Stimulated activated CD8-positive, alpha-beta memory T cell treated with anti-CD3 and anti-CD28 coated beads, Interleukin-2, amount 100 ng/mL, for 1 hour (primary cell): ENCODE data around the gene KCNQ2.

Experiments used
- DNase-seq, 2 donors: peaks; one replicate each; pipeline ENCODE4 v3.0.0-alpha.2; 2020; ENCODE audit warnings: low read depth in 2 of 2

Gene KCNQ2

DNA sequence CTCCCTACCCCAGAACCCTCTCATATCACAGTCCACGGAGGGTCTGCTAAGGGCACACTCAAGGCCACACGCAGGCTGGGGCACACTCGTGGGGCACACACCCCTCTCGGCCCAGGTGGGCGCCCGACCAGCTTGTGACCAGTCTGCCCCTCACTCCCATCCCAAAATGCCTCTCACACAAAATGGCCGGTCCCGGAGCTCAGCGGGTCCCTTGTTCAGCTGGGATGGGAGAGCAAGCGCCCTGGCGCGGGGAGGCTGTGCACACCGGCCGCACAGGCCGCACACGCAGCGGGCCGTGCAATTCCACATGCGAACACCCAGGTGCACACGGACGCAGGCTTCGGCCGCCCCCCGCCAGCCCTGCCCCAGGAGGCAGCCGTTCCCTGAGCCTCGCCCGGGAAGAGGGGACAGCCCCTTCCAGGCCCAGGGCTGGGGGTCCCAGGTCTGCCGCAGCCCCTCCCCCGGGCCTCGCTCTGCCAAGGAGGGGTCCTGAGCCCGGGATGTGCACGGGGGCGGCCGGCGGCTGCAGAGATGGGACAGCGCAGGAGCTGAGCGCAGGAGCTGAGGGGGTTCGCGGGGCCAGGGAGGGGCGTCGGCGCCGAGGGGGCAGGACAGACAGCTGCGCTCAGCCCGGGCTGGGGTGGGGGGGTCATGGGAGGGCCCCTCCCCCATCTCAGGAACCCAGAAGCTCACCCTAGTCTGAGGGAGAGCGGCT, 1.3 kb downstream of the KCNQ2 start:
- no peak for DNase-seq

DNA sequence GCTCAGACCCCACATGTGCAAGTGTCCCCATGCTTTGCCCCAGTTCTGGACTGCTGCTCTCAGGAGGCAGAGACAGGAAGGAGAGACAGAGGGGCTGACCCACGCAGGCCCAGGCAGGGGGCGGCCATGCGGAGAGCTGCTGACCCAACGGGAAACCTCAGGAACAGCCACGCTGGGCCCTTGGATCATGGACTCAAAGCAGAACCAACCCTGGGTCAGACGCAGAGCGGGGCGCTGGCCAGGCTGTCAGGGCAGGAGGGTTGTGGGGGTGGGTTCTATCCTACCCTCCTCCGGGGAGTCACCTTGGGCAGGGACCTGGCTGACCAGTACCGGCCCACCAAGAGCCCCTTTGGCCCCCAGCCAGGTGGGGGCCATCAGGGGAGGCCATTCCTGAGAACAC, 2.0 kb downstream of the KCNQ2 start:
- no peak for DNase-seq

DNA sequence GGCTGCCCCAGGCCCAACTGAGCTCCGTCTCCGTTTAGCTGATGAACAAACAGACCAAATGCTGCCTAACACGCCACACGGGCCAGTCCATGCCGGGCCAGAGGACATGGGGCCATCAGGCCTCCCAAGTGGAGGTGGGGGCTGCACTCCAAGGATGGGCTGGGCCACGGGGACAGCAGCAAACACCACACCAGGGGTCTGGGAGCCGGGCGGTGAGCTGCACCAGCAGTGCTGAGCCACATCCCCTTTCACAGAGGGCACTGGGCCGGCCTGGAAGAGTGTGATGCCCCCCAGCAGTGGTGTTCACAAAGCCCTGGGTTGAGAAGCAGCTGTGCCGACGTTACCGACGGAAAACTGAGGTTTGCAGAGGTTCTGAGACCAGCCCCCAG, 2.7 kb downstream of the KCNQ2 start:
- DNase-seq = no peak

DNA sequence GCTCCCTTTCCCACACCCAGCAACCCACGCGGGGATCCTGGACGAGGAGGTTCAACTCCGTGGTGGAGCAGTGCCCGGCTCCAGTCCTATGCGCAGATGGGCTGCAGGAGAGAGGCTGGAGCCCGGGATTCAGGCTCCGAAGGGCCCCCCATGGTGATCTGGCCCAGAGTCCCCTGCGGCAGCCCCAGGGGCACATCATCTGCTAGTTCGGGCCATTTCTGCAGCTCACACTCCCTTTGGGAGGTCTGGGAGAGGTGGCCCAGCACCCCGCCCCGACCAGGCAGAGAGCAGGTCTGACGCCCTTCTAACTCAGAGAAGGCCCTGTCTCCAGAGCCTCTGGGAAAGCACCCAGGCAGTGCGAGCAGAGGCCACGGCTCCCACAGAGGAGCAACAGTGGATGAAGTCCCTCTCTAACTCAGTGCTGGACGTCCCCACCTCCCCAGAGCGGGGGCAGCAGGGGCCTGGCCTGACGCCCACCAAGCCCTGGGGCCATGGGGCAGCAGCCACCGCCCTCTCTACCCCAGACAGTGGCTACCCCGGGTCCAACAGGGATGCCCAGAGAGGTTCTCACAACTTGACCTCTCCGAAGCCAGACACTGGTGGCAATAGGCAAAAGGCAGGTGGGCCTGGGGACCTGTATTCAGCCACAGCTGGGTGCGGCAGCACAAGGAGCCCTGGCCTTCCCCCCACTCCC, 3.3 kb downstream of the KCNQ2 start:
- no peak for DNase-seq

DNA sequence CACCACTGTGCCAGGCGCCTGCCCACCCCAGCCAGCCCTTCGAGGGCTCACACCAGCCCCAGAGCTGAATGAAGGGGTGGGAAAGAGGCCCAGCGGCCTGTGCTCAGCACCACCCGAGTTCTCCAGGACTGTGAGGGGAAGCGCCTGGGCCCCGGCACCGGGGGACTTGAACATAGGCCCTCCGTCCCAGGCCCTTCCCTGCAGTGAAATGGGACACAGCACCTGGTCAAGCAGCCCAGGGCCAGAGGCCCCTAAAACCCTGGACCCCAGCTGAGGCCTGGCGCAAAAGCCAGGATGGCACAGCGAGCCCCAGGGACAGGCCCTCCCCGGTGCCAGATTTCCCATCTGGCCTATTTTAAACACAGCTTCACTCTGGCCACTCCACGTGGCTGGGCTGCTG, 4.0 kb downstream of the KCNQ2 start:
- DNase-seq = no peak

DNA sequence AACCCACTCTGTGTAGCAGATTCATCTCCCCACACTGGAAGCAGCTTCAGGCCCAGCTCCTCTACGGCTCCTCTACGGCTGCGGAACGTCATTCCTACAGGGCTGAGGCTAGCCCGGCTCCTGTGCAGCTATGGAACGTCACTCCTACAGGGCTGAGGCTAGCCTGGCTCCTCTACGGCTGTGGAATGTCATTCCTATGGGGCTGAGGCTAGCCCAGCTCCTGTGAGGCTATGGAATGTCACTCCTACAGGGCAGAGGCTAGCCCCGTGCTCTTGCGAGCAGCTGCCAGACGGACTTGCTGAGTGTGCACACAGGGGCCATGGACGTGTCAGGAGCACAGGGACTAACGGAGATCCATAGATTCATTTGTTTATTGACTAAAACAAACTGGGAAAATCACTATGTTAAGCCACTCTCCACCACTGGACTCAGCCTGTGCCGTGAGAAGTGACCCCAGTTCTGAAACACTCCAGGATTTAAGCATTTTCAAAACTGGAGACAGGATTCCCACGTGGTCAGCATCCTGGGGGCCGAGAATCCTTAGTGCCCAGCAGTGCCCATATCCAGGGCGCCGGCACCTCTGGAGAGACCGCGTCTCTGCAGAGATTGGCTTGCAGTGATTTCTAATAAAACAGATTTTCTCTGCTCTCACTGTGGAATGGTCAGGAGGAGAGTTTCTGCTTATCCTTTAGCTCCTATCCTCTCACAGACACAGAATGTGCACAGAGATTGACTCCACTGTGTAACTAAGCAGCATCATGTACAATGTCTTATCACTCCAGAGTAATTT, 5.0 kb downstream of the KCNQ2 start:
- DNase-seq = no peak

DNA sequence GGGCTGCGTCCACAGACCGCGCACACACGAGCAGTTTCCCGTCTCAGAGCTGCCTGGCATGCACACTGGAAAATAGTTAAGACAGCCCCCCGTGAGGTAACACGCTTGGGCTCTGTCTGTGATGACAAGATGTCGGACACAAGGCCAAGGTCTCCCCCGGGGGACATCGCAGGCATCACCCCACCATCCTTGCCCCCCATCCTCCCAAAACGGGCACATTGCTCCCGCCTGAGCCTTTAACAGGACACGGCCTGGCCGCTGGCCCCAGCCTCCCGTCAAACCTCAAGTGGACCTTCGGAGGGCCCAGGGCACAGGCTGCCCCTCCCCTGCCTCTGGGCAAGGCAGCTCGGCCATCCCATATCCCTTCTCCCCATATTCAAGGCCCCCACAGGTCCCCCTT, 5.6 kb downstream of the KCNQ2 start:
- DNase-seq = no peak

DNA sequence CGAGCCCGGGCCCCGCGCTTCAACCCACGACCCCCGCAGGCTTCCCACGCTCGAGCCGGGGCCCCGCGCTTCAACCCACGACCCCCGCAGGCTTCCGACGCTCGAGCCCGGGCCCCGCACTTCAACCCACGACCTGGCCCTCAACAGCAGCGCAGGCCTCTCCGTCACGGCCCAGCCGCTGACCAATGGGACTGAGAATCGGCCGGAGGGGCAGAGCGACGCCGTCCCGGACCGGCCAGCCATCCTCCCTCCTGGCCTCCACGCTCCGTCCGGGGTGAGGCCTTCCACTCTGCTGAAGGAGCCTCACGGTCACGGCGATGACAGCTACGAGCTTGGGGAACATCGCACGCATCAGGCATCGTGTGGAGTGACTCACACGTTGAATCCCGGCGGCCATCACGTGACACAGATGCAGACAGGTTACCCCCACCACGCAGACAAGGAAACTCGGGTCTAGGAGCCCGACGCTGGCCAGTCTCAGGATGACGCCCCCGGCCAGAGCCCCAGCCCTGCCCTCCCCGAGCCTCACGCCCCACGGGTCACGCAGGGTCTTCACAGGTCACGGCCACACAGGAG, 6.1 kb downstream of the KCNQ2 start:
- no peak for DNase-seq

DNA sequence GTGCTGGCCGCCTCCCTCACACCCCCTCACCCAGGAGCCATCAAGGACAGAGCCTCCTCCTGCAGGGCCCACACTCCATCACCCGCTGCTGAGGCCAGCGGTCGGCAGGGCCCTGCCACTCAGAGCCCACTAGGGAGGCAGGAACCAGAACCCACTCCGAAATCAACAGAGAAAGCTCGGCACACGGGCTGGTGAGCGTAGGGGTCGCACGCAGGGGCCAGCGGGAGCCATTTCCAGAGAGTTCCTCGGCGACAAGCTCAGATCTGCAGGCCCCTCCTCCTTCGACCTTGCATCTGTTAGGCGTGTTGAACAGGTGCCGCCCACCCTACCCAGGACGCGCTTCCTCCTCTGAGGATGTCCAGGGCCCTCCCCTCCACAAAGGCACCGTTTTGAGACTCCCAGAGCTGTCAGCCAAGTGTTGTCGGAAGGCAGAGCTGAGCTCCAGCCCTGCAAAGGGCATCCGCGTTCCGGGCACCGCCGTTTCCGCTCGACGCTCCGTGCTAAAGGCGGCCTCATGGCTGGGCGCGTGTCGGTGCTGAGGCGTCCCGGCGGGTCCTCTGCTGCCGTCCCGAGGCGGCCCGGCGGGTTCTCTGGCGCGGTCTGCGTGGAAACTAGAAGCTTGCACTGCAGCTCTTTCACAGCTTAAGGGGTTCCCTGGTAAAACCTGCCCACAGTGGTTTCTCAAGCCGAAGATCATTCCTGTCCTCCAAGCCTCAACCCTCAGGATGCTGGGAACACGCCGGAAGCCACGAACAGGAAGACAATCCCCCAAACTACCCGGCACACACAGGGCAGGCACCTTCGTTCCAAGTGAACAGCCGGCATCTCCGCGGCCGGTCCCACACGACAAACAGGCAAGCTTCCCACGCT, 6.8 kb downstream of the KCNQ2 start:
- no peak for DNase-seq

DNA sequence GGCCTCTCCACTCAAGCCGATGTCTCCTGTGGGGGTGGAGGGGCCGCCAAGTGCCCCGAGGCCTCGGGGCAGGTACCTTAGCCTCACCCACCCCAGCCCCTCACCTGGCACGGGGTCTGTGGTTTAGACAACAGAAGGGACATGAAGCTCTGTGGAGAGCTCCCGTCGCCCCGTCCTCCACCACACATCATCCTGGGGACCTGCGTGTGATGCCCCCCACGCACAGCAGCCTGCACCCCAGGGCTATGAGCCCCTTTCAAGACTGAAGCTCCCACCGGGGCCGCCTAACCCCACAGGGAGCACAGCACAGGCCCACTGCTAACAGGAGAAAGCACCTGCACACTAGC, 8.2 kb downstream of the KCNQ2 start:
- DNase-seq = no peak

DNA sequence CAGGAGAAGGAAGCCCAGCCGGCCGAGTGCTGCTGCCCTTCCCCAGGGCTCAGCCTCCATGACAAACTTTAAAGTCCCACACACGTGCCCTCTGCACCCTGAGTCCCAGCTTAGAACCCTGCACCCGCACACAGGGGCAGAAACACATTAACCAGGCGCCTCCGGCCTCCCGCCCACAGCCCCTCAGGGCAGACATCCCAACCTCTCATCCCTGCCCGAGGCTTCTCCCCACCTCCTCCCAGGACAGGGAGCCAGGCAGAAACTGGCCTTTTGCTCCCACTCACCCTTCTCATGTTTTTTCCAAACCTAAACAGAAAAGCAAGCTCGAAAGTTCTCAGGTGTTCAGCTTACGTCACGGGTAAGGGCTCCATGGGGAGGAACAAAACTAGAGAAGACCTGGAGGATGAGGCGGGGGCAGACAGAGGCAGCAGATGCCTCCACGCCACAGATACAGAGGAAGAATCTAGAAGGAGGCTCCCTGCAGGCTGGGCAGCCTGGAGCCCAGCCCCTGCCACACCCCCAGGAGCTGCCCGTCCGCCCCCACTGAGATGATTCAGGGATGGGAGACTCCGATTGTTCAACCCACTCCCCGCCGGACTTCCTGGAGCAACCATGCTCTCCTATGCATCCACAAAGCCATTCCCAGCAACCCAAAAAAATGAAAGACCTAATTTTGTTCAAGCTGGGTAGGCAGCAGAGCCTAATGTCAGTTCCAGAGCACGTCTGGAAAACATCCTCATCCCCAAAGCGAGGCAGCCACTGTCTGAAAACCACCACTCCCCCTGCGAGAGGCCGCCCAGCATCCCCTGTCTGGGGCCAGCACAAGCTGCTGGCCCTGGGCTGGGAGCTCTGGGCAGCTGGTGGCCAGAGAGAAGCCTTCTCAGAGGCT, 8.8 kb downstream of the KCNQ2 start:
- DNase-seq = no peak

DNA sequence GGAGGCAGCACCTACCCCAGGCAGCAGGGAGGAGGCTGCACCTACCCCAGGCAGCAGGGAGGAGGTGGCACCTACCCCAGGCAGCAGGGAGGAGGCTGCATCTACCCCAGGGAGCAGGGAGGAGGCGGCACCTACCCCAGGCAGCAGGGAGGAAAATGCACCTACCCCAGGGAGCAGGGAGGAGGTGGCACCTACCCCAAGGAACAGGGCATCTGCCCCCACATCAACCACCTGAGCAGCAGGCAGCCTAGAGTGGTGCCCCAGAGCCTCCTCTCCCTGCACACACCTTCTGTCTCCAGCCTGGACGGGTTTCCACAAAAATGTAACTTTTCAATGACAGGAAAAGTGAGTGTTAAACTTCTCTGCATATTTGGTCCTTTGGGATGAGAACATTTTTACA, 10.2 kb downstream of the KCNQ2 start:
- no peak for DNase-seq

DNA sequence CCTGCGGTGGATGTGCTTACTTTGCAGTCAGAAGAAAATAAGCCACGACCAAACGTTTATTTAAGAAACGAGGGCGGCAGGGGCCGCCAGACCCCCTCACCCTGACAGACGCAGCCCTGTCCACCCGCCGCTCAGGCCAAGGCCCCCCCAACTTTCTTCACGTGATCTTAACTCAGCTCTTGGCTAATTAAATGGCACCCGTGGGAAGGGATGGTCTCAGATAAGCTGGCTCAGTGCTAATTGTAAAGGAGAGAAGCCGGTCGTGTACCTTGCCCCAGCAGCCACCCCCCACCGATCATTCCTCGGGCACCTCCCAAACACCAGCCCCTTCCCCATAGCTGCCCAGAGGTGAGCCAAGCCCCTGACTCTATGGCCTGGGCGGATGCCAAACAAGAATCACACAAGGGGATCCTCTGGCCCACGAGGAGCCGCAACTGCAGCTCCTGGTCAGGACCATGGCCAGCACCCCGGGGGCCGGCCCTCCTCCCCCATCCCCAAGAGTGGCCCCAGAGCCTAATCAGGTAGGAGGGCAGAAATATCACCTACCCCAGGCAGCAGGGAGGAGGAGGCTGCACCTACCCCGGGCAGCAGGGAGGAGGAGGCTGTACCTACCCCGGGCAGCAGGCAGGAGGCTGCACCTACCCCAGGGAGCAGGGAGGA, 11.2 kb downstream of the KCNQ2 start:
- DNase-seq = no peak

DNA sequence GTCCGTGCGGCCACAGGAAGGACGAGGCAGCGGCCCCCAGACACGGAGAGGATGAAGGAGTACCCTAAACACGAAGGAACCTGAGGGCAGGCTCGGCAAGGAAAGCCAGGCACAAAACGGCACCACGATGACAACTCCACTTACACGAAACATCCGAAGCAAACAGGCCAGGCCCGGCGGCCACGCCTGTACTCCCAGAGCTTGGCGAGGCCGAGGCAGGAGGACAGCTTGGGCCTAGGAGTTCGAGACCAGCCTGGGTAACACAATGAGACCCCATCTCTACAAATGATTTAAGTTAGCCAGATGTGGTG, 13.4 kb downstream of the KCNQ2 start:
- no peak for DNase-seq

DNA sequence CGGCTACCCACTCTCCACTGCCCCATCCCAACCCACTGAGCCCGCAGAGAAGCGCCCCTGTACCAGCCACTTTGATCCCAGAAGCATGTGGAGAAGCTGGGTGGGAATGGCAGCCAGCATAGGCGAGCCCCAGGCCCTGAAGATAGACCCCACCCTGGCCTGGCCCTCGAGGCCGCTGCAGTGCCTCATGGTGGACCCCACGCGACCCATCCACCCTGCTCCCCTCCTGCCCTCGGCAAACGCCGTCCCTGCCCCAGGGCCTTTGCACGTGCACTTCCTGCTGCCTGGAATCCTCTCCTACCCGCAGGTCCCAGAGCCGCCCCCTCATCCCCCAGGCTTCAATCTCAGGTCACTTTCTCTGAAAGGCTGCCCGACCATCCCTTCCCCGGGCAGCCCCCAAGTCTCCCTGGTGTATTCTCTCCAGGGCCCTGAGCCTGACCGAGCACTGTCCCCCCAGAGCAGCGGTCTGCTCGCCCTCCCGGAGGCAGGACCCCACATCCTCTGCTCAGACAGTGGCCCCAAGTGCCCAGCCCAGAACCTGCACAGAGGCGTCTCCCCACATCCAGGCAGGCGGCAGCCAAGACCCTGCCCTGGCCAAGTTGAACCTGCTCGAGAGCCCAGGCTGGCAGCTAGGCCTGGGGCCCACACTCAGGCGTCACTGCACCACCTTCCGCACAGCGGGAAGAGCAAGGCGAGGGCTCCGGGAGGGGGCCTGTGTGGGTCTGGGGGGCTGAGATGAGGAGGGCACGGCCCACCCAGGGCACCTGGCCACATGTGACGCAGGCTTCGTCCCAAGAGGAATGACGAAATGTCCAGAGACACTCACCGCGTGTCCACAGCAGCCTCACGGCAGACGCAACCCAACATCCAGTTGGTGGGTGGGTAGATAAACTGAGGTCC, 14.0 kb downstream of the KCNQ2 start:
- DNase-seq = no peak

DNA sequence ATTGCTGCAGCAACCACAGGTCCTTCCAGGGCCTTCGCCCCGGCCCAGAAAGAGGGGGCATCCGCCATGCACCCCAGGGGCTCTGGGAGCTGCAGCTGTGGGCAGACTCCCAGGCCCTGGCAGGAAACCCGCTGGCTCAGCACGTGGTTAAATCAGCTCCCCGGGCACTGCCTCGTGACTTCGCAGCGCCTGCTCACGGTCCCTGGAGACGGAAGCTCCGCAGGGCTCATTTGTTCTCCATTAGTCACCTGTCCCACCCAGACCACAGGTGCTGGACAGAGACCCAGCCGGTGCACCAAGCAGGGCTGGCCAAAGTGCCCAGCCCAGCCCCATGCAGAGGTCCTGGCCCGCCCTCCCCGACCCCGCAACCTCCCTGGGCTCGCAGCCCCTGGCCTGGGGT, 14.7 kb downstream of the KCNQ2 start:
- no peak for DNase-seq

DNA sequence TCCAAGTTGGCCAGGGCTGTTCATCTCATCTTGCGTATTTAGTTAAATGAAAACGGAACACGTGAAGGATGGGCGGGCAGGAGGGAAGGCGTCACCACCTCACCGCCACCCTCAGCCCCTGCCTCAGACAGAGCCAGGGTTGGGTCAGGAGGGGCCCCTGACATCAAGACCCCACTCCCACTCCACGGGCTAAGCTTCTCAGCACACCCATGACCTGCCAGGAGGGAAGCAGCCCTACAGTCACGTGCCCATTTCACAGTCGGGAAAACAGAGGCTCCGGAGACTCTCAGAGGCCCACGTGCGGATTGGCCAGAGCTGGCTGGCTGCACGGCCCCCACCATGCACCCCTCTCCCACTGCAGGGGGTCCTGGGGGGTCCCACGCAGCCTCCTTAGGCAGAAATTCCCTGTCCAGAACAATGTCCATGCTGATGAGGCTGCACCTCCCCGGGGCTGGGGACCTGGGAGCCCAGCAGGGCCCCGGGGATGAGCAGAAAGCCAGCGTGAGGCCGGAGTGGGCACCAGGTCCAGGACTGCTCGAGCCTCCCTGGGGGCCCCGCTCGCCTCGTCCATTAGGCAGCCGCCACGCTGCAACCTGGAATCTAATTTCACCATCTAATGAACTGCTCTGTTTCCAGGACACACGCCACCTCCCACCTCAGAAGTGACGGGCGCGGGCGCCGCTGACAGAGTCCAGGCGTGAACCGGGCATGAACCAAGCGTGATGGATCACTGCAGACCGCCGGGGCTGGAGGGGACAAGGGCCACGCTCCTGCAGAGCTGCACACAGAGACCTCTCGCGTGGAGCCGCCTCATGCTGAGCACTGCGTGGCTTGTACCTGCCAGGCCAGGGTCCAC, 15.8 kb downstream of the KCNQ2 start:
- DNase-seq = no peak

DNA sequence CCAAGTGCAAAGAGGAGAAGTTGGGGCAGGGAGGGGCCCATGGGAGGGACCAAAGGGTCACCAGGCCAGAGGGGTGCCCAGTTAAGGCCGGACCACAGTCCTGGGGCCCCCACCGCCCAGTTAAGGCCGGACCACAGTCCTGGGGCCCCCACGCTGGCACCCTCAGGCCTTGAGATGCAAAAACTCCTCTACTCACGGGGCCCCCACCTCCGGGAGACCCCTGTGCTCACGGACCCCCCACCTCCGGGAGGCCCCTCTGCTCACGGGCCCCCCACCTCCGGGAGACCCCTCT, 16.9 kb downstream of the KCNQ2 start:
- no peak for DNase-seq
